DOHH2 (cell line): Measurements from ENCODE around the gene MMEL1.

ENCODE experiments used
- H3F3A ChIP-seq: fragments of 200-600 bp; sonication (generic), shearing (Covaris generic); 2 replicates; pipeline ENCODE4 v1.6.0; 2016; ENCODE audit warnings: antibody characterized with exemption, mild to moderate bottlenecking; ENCODE audit not compliant: control insufficient read depth, insufficient read depth
- H3K27ac ChIP-seq: fragments of 200-600 bp; sonication (generic); 2 replicates; pipeline ENCODE4 v1.5.1; 2014; ENCODE audit warnings: low read depth, mild to moderate bottlenecking, low read length, moderate library complexity
- H3K27me3 ChIP-seq: fragments of 200-600 bp; sonication (generic); 2 replicates; pipeline ENCODE4 v1.6.1; 2014; ENCODE audit warnings: mild to moderate bottlenecking, low read length, mixed read lengths; ENCODE audit not compliant: control insufficient read depth
- H3K36me3 ChIP-seq: fragments of 200-600 bp; sonication (generic); 2 replicates; pipeline ENCODE4 v1.6.1; 2014; ENCODE audit warnings: mild to moderate bottlenecking, low read length, moderate library complexity, mixed read lengths; ENCODE audit not compliant: control insufficient read depth
- H3K4me1 ChIP-seq: fragments of 200-600 bp; sonication (generic); 2 replicates; pipeline ENCODE4 v1.6.1; 2014; ENCODE audit warnings: mild to moderate bottlenecking, low read length, mixed read lengths; ENCODE audit not compliant: control insufficient read depth
- H3K4me2 ChIP-seq: fragments of 200-600 bp; sonication (generic); 2 replicates; pipeline ENCODE4 v1.6.0; 2014; ENCODE audit warnings: mild to moderate bottlenecking, low read length, moderate library complexity
- H3K4me3 ChIP-seq: fragments of 200-600 bp; sonication (generic); 2 replicates; pipeline ENCODE4 v1.5.1; 2014; ENCODE audit warnings: mild to moderate bottlenecking, low read length, mixed read lengths
- H3K79me2 ChIP-seq: fragments of 200-600 bp; sonication (generic); 2 replicates; pipeline ENCODE4 v1.6.1; 2014; ENCODE audit warnings: mild to moderate bottlenecking, low read length, mixed read lengths; ENCODE audit not compliant: control insufficient read depth
- H3K9me2 ChIP-seq: fragments of 200-600 bp; sonication (generic); replicated peaks from 2 replicates; pipeline ENCODE4 v1.6.1; 2014; ENCODE audit warnings: mild to moderate bottlenecking, low read length, mixed read lengths; ENCODE audit not compliant: control insufficient read depth
- H3K9me3 ChIP-seq: fragments of 200-600 bp; sonication (generic); 2 replicates; pipeline ENCODE4 v1.6.1; 2014; ENCODE audit warnings: antibody characterized with exemption, low read length, mixed read lengths; ENCODE audit not compliant: control insufficient read depth, insufficient read depth
- H4K20me1 ChIP-seq: fragments of 200-600 bp; sonication (generic); 2 replicates; pipeline ENCODE4 v1.6.0; 2014; ENCODE audit warnings: low read depth, mild to moderate bottlenecking, antibody characterized with exemption, low read length, moderate library complexity; ENCODE audit not compliant: control insufficient read depth, insufficient read depth
- EZH2phosphoT487 ChIP-seq: fragments of 200-600 bp; sonication (generic); IDR thresholded peaks from 2 replicates; pipeline ENCODE4 v1.6.1; 2017; ENCODE audit warnings: borderline replicate concordance, mild to moderate bottlenecking, antibody characterized with exemption, low read length, moderate library complexity, mixed read lengths
- TF ChIP-seq, protein P1 (sequence below): fragments of 200-600 bp; sonication (generic); IDR thresholded peaks from one replicate; pipeline ENCODE4 v1.5.1; 2014; ENCODE audit warnings: antibody characterized with exemption, mild to moderate bottlenecking, low read depth, low read length; ENCODE audit not compliant: poor library complexity, severe bottlenecking

MMEL1 gene

GRCh38 chr1:2590233-2591141 lies 42.3 kb downstream of the MMEL1 start:
- H3K9me3 ChIP-seq: no peaks in the 10 kb centered on the region
- no peak overlapping the region for H3K27ac ChIP-seq
- peaks cover 3% of the 10 kb centered on the region; the same call in 1 of the 2 replicates for H3K36me3 ChIP-seq
- H3K4me1 ChIP-seq: peaks cover 8% of the 10 kb centered on the region
- H3F3A ChIP-seq: no peaks in the 10 kb centered on the region
- H3K79me2 ChIP-seq: no peaks in the 10 kb centered on the region
- H3K9me2 ChIP-seq: no peaks in the 10 kb centered on the region
- TF ChIP-seq, protein P1, sequence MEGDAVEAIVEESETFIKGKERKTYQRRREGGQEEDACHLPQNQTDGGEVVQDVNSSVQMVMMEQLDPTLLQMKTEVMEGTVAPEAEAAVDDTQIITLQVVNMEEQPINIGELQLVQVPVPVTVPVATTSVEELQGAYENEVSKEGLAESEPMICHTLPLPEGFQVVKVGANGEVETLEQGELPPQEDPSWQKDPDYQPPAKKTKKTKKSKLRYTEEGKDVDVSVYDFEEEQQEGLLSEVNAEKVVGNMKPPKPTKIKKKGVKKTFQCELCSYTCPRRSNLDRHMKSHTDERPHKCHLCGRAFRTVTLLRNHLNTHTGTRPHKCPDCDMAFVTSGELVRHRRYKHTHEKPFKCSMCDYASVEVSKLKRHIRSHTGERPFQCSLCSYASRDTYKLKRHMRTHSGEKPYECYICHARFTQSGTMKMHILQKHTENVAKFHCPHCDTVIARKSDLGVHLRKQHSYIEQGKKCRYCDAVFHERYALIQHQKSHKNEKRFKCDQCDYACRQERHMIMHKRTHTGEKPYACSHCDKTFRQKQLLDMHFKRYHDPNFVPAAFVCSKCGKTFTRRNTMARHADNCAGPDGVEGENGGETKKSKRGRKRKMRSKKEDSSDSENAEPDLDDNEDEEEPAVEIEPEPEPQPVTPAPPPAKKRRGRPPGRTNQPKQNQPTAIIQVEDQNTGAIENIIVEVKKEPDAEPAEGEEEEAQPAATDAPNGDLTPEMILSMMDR: no peak
- no peak for TF ChIP-seq EZH2phosphoT487
- H4K20me1 ChIP-seq: no peaks in the 10 kb centered on the region
- H3K4me2 ChIP-seq: no peak overlapping the region
- H3K4me3 ChIP-seq: no peak overlapping the region
- no peaks in the 10 kb centered on the region for H3K27me3 ChIP-seq

DNA sequence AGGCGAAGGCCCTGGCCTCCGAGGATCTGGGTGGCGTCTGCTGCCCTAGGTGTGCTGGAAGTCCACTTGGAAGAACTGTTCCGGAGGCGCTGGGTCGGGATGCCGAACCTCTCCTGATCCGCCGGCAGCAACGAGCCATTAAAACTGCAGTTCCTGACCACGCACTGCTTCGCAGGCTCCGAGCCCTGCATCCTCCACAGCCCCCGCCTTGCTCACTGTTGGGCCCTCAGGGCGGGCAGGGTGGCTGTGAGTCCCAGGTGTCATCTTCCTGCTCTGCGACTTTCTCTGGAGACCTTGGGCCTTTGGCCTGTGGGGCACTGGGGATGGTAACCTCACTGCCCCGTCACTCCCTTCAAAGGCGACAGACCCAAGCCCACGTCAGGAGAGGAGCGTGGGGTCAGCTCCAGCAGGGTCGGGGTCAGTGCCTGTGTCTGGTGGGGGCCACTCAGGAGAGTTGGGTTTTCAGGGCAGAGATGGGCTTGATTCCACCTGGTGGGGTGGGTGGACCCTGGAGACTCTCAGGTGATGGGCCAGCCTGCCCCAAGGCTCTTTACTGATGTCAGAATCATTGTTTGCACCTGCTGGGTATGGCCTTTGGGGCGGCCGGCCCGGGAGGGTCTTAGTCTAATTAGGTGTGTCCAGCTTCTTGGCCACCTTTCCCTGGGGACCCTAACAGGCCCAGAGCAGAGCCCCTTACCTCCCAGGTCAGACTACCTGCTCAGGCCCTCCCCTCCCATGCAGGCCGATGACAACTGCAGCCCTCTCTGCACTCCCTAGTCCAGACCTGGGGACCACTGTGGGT lies 43.2 kb downstream of the MMEL1 start:
- H3K9me2 ChIP-seq: no peaks in the 10 kb centered on the region
- H3K27me3 ChIP-seq: no peaks in the 10 kb centered on the region
- H4K20me1 ChIP-seq: no peaks in the 10 kb centered on the region
- H3K27ac ChIP-seq: no peak overlapping the region
- H3K36me3 ChIP-seq: peaks cover 7% of the 10 kb centered on the region
- H3K4me3 ChIP-seq: no peak overlapping the region
- H3K9me3 ChIP-seq: no peaks in the 10 kb centered on the region
- no peak overlapping the region for H3K4me2 ChIP-seq
- no peaks in the 10 kb centered on the region for H3K79me2 ChIP-seq
- peaks cover 4% of the 10 kb centered on the region for H3F3A ChIP-seq
- peaks cover 15% of the 10 kb centered on the region for H3K4me1 ChIP-seq
- TF ChIP-seq, protein P1: no peak

DNA sequence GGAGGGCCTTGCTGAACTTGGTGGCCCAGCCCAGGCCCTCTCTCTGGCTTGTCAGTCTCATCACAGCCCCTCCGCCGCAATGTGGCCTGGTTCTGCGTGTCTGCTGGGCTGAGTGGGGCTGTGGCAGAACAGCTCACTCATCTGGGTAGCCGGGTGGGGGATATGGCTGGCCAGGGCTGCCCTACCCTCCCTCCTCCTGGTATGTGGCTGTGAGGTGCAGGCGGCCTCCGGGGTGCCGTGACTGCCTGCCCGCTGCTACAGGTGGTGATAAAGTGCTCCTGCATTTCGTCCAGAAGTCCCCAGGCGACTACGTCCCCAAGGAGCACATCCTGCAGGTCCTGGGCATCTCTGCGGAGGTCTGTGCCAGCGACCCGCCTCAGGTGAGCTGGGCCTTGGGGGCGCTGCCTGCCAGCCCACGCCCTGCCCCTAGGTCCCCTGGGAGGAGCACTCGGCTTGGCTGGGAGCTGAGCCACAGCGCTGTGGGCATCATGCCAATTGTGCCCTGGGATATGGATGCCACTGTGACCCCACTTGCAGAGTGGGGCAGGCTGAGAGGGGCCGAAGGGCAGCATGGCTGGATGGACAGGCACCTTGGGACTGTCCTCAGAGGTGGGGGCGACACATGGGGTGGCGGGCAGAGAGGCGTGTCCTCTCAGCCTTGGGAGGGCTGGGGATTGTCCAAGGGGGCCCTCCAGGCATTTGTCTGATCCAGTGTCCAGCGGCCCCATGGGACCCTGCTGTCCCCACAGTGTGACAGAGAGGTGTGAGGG lies 44.0 kb downstream of the MMEL1 start:
- Histone ChIP-seq H3K36me3 (peaks cover 14% of the 10 kb centered on the region), H3K9me3 (no peaks in the 10 kb centered on the region), H3F3A (peaks cover 8% of the 10 kb centered on the region), H3K4me2 (no peak overlapping the region), H3K79me2 (no peaks in the 10 kb centered on the region), H3K27ac (no peak overlapping the region), H4K20me1 (no peaks in the 10 kb centered on the region), H3K4me1 (peaks cover 23% of the 10 kb centered on the region), H3K9me2 (no peaks in the 10 kb centered on the region), H3K4me3 (no peak overlapping the region), H3K27me3 (no peaks in the 10 kb centered on the region)
- TF ChIP-seq EZH2phosphoT487: no peak
- TF ChIP-seq, protein P1: no peak
